ENCODE data around the gene COL1A2. TPM values are rescaled to one million over a fixed set of nuclear protein-coding genes. Genes with fewer than 3 reads are reported as not detected.

The COL1A2 gene
- total and polyA plus RNA-seq, 2 of the 8 experiments (the other 6 are each of a cell fraction or from before 2014, with no cell fraction given): 45.2 to 87.2 TPM

- no peaks in the 10 kb centered on the region for H3K9me3 ChIP-seq (ENCODE audit: insufficient read depth in 2 of 2, low read depth in 1 of 2, low read length in 1 of 2)
- H2BK120ac ChIP-seq (replicated peaks; ENCODE audit: low read depth, low read length): no peak overlapping the region
- no peak overlapping the region for H4K8ac ChIP-seq (ENCODE audit: extremely low read depth, insufficient read depth, low read length)
- no peak overlapping the region for H2BK20ac ChIP-seq (ENCODE audit: low read length)
- H3K9ac ChIP-seq (replicated peaks in 1 of 4; ENCODE audit: extremely low read depth in 1 of 4, low read depth in 3 of 4, low read length in 3 of 4): no peak overlapping the region
- no peak overlapping the region for H2BK15ac ChIP-seq (ENCODE audit: low read length)
- no peak for DNase-seq (ENCODE audit: low read depth in 1 of 2, low spot score in 2 of 2)
- H3K27me3 ChIP-seq (replicated peaks in 1 of 4; ENCODE audit: control insufficient read depth in 3 of 4, extremely low read depth in 1 of 4, insufficient read depth in 3 of 4, low read length in 3 of 4): peaks cover 0 to 3% (median 0%) of the 10 kb centered on the region in 4 experiments; a peak in 3 of 7 replicates
- H3K14ac ChIP-seq (ENCODE audit: insufficient read length): no peak overlapping the region
- no peaks in the 10 kb centered on the region for H3K79me1 ChIP-seq (ENCODE audit: low read depth, low read length)
- no peak overlapping the region for H2BK5ac ChIP-seq (ENCODE audit: low read depth, low read length)
- peaks cover 8 to 24% (median 19%) of the 10 kb centered on the region in 4 experiments for H3K4me1 ChIP-seq (replicated peaks in 1 of 4; ENCODE audit: control insufficient read depth in 3 of 4, insufficient read depth in 4 of 4, low read length in 3 of 4)
- CTCF ChIA-PET (ENCODE audit: partially characterized antibody): interaction anchor here (0.7 to 3.4 kb wide), 6 partner anchors 9 to 527 kb away, joined by 3 to 12 read pairs (median 3); no protein-coding TSS in a partner anchor
- H3K23me2 ChIP-seq (ENCODE audit: low read depth, low read length): peaks cover 9% of the 10 kb centered on the region; the same call in 1 of the 2 replicates
- no peak overlapping the region for H3K27ac ChIP-seq (ENCODE audit: low read depth, low read length)
- WGBS, 2 experiments (ENCODE audit: extremely low coverage in 1 of 2, insufficient coverage in 1 of 2, insufficient read length in 1 of 2, insufficient replicate concordance in 2 of 2, low coverage in 1 of 2, low lambda C conversion rate in 2 of 2, missing lambda C conversion rate in 1 of 2): 81% methylated on average over 1 of the region's 1 CpG; no CpG with 5 or more reads in 1 of the 2 experiments
- H3K36me3 ChIP-seq (ENCODE audit: control insufficient read depth in 2 of 4, insufficient read depth in 4 of 4, low read length in 3 of 4): no peaks in the 10 kb centered on the region
- H2BK12ac ChIP-seq (ENCODE audit: low read depth, low read length): no peak overlapping the region
- FAIRE-seq: no peak
- no peak overlapping the region for H2AK5ac ChIP-seq (ENCODE audit: low read depth, low read length)
- no peak overlapping the region for H4K5ac ChIP-seq (ENCODE audit: insufficient read length, low read depth, low read length)
- no peak overlapping the region for H4K91ac ChIP-seq (replicated peaks; ENCODE audit: insufficient read length, low read length)
- POLR2A ChIA-PET (ENCODE audit: partially characterized antibody): no interaction called here
- H3K23ac ChIP-seq (ENCODE audit: insufficient read length): no peak overlapping the region
- no peaks in the 10 kb centered on the region for H3K79me2 ChIP-seq (ENCODE audit: control insufficient read depth in 1 of 2, insufficient read depth in 2 of 2, low read length in 2 of 2)
- H3K4ac ChIP-seq (replicated peaks; ENCODE audit: insufficient read length, low read depth, low read length): no peak overlapping the region
- H3K4me3 ChIP-seq (ENCODE audit: extremely low read depth in 1 of 4, insufficient read depth in 2 of 4, low read depth in 3 of 4, low read length in 4 of 4): no peak overlapping the region
- no peak overlapping the region for H3K18ac ChIP-seq (ENCODE audit: extremely low read depth, low read length)
- no peak overlapping the region for H2AFZ ChIP-seq (ENCODE audit: low read length)
- no peak overlapping the region for H3K4me2 ChIP-seq (ENCODE audit: insufficient read depth in 1 of 2, low read depth in 2 of 2, low read length in 2 of 2)
- H3K56ac ChIP-seq (replicated peaks; ENCODE audit: insufficient read length, low read depth, low read length): no peak overlapping the region
- H4K20me1 ChIP-seq (replicated peaks in 1 of 2; ENCODE audit: control insufficient read depth in 1 of 2, insufficient read depth in 2 of 2, low read length in 2 of 2): no peaks in the 10 kb centered on the region
- TF ChIP-seq JUN (IDR thresholded peaks at IDR 0.05; ENCODE audit: low read depth, low read length): no peak
- TF ChIP-seq PHF8 (conservative IDR thresholded peaks at IDR 0.05; ENCODE audit: low read depth, low read length): no peak
- no peak for TF ChIP-seq ZNF274 (IDR thresholded peaks at IDR 0.05; ENCODE audit: borderline replicate concordance, extremely low read depth, low read length)
- no peak for TF ChIP-seq SIRT6 (IDR thresholded peaks at IDR 0.05; ENCODE audit: low read length)
- no peak for TF ChIP-seq CBX8 (IDR thresholded peaks at IDR 0.05; ENCODE audit: borderline replicate concordance, low read depth, low read length)
- TF ChIP-seq KDM1A (IDR thresholded peaks at IDR 0.05; ENCODE audit: borderline replicate concordance, low read length): no peak
- no peak for TF ChIP-seq CEBPB (IDR thresholded peaks at IDR 0.05; ENCODE audit: low read depth, low read length)
- no peak for TF ChIP-seq HDAC2 (IDR thresholded peaks at IDR 0.05; ENCODE audit: borderline replicate concordance in 1 of 2, low read depth in 2 of 2, low read length in 2 of 2)
- TF ChIP-seq JUND (IDR thresholded peaks at IDR 0.05; ENCODE audit: low read length): no peak
- no peak for TF ChIP-seq SIN3A (conservative IDR thresholded peaks at IDR 0.05 in 1 of 2, IDR thresholded peaks at IDR 0.05 in 1 of 2; ENCODE audit: low read depth in 1 of 2, low read length in 2 of 2)
Observed at GRCh38 chr7:94389381-94389780, 5.3 kb upstream of the COL1A2 start.
